ENCODE measurements around the gene MDM4. TPM values are rescaled to one million over a fixed set of nuclear protein-coding genes. Genes with fewer than 3 reads are reported as not detected.

Gene MDM4
- total RNA-seq, 1 experiment from 2014 or later = 49.6 TPM

GRCh38 chr1:204532832-204533231 lies 16.6 kb downstream of the MDM4 start:
- Mint-ChIP-seq H3K27ac (0 out of 7 replicates have a peak overlapping the region, but pooled peaks of 1 of the 3 experiments have one; percentile 55), H3K36me3 (ENCODE audit: insufficient read depth in 1 of 3, low read depth in 3 of 3) (peaks cover 35 to 72% (median 71%) of the 10 kb centered on the region in 3 experiments; a peak in 6 of 7 replicates)

More at GRCh38 chr1:204532832-204533231, 16.6 kb downstream of the MDM4 start:
- Histone ChIP-seq H3K9me3 (ENCODE audit: control insufficient read depth, low read depth, low read length) (no peaks in the 10 kb centered on the region), H3K14ac (ENCODE audit: insufficient read depth, low read length) (no peak overlapping the region), H3K18ac (ENCODE audit: insufficient read length, low read depth, low read length) (no peak overlapping the region), H3K4me1 (ENCODE audit: insufficient read depth, low read length) (no peaks in the 10 kb centered on the region), H2AFZ (ENCODE audit: low read length) (no peak overlapping the region), H3K4me2 (ENCODE audit: insufficient read depth, insufficient read length, low read length) (no peak overlapping the region), H3K4ac (ENCODE audit: low read depth, low read length) (no peak overlapping the region), H3K79me2 (ENCODE audit: insufficient read depth, low read length) (no peaks in the 10 kb centered on the region), H3K23ac (ENCODE audit: insufficient read length, low read depth, low read length) (no peak overlapping the region), H3K9ac (ENCODE audit: extremely low read depth, insufficient read length, low read length) (no peak overlapping the region), H4K91ac (ENCODE audit: insufficient read length, low read depth, low read length) (no peak overlapping the region), H3K23me2 (ENCODE audit: insufficient read length, low read depth, low read length, poor library complexity, severe bottlenecking) (no peaks in the 10 kb centered on the region), H3T11ph (ENCODE audit: low read length) (no peak overlapping the region), H3K27ac (ENCODE audit: insufficient read length, low read depth, low read length) (no peak overlapping the region), H2BK20ac (ENCODE audit: low read depth, low read length, poor library complexity, severe bottlenecking) (no peak overlapping the region), H3K79me1 (ENCODE audit: insufficient read depth, low read depth, low read length, poor library complexity, severe bottlenecking) (no peaks in the 10 kb centered on the region), H2BK12ac (ENCODE audit: insufficient read length, low read depth, low read length) (no peak overlapping the region), H2BK5ac (ENCODE audit: insufficient read length, low read length) (no peak overlapping the region), H4K5ac (ENCODE audit: insufficient read length, low read depth, low read length) (no peak overlapping the region), H4K20me1 (ENCODE audit: control insufficient read depth, insufficient read depth, insufficient read length) (no peaks in the 10 kb centered on the region), H4K8ac (replicated peaks; ENCODE audit: insufficient read length, low read depth, low read length) (no peak overlapping the region), H3K27me3 (ENCODE audit: insufficient read depth, low read length) (no peaks in the 10 kb centered on the region), H2BK120ac (ENCODE audit: low read depth, low read length, poor library complexity, severe bottlenecking) (no peak overlapping the region), H2AK5ac (ENCODE audit: insufficient read length, low read length) (no peak overlapping the region), H3K56ac (ENCODE audit: insufficient read length, low read depth, low read length) (no peak overlapping the region), H2BK15ac (ENCODE audit: low read depth, low read length) (no peak overlapping the region)
- no peak for DNase-seq
- Mint-ChIP-seq H3K27me3 (ENCODE audit: low read depth) (no peaks in the 10 kb centered on the region), H3K4me1 (no peaks in the 10 kb centered on the region), H3K9me3 (no peaks in the 10 kb centered on the region), H3K4me3 (no peak overlapping the region)
- TF ChIP-seq CTCF (conservative IDR thresholded peaks at IDR 0.05) = no peak

Measured in H9 (cell line).